SK-N-SH (cell line): ENCODE measurements around the gene CUBN. TPM values are rescaled to one million over a fixed set of nuclear protein-coding genes. Genes with fewer than 3 reads are reported as not detected.

Experiments
- CTCF ChIA-PET: fragments of 300-600, 350-600 bp; formaldehyde crosslinking; extraction: SDS; loops from one replicate; lab custom pipeline; 2021; lab: Yijun Ruan, JAX
- POLR2A ChIA-PET: fragments of 350-600 bp; sonication (Branson Sonifier 250); formaldehyde crosslinking; extraction: SDS; loops from one replicate; lab custom pipeline; 2020; ENCODE audit warnings: antibody characterized with exemption, inconsistent platforms; lab: Yijun Ruan, JAX
- DNase-seq: peaks from one replicate; pipeline ENCODE4 v3.0.0; 2012
- H2AFZ ChIP-seq: fragments of 200-600 bp; sonication (generic); 2 replicates; pipeline ENCODE4 v1.8.1; 2016; ENCODE audit warnings: antibody characterized with exemption, mild to moderate bottlenecking, low read depth
- H3F3A ChIP-seq: fragments of 200-600 bp; sonication (generic); replicated peaks from 2 replicates; pipeline ENCODE3; 2016; ENCODE audit warnings: antibody characterized with exemption, mild to moderate bottlenecking; ENCODE audit not compliant: insufficient read depth
- H3K27ac ChIP-seq, 2 experiments: fragments of 200-500 bp in 1 of 2; fragments of 200-600 bp in 1 of 2; sonication (Bioruptor generic) in 1 of 2; sonication (generic), shearing (Covaris generic) in 1 of 2; 2 replicates each; pipeline versions ENCODE4 v1.5.1 to v1.6.1; 2014 to 2016; ENCODE audit warnings: low read depth in 2 of 2, inconsistent platforms in 1 of 2, low read length in 1 of 2, mild to moderate bottlenecking in 1 of 2, mixed read lengths in 1 of 2
- H3K27me3 ChIP-seq: fragments of 200-600 bp; sonication (generic), shearing (Covaris generic); 2 replicates; pipeline ENCODE4 v1.6.1; 2016; ENCODE audit warnings: mixed run types; ENCODE audit not compliant: insufficient read depth
- H3K36me3 ChIP-seq, 2 experiments: fragments of 200-500 bp in 1 of 2; fragments of 200-600 bp in 1 of 2; sonication (Bioruptor generic) in 1 of 2; sonication (generic) in 1 of 2; replicated peaks in 1 of 2; 2 replicates each; pipeline versions ENCODE3 to v1.5.1; 2014 to 2016; ENCODE audit warnings: low read length in 1 of 2, mild to moderate bottlenecking in 1 of 2; ENCODE audit not compliant: insufficient read depth in 2 of 2, control insufficient read depth in 1 of 2
- H3K4me1 ChIP-seq, 2 experiments: fragments of 200-500 bp in 1 of 2; fragments of 200-600 bp in 1 of 2; sonication (Bioruptor generic) in 1 of 2; sonication (generic), shearing (Covaris generic) in 1 of 2; 2 replicates each; pipeline versions ENCODE4 v1.5.1 to v1.6.1; 2014 to 2016; ENCODE audit warnings: low read depth in 1 of 2, low read length in 1 of 2, mixed run types in 1 of 2; ENCODE audit not compliant: insufficient read depth in 2 of 2, control insufficient read depth in 1 of 2
- H3K4me2 ChIP-seq: fragments of 200-600 bp; sonication (generic), shearing (Covaris generic); 2 replicates; pipeline ENCODE4 v1.6.1; 2017; ENCODE audit warnings: mixed run types
- H3K4me3 ChIP-seq, 2 experiments: fragments of 200-500 bp in 1 of 2; fragments of 200-600 bp in 1 of 2; sonication (Bioruptor generic) in 1 of 2; sonication (generic), shearing (Covaris generic) in 1 of 2; 2 replicates each; pipeline versions ENCODE4 v1.5.1 to v1.8.1; 2014 to 2016; ENCODE audit warnings: low read depth in 2 of 2, inconsistent platforms in 1 of 2, low read length in 1 of 2, mild to moderate bottlenecking in 1 of 2, mixed read lengths in 1 of 2, moderate library complexity in 1 of 2
- H3K79me2 ChIP-seq: fragments of 200-600 bp; sonication (generic); 2 replicates; pipeline ENCODE4 v1.8.1; 2017; ENCODE audit warnings: mild to moderate bottlenecking; ENCODE audit not compliant: insufficient read depth
- H3K9ac ChIP-seq: fragments of 200-600 bp; sonication (generic); 2 replicates; pipeline ENCODE4 v1.6.1; 2017; ENCODE audit warnings: mixed run types
- H3K9me2 ChIP-seq: fragments of 200-600 bp; sonication (generic); 2 replicates; pipeline ENCODE4 v1.6.1; 2017; ENCODE audit warnings: mixed run types
- H3K9me3 ChIP-seq: fragments of 200-600 bp; sonication (generic); 2 replicates; pipeline ENCODE4 v1.6.1; 2017; ENCODE audit warnings: mixed run types, mild to moderate bottlenecking, moderate library complexity
- H4K20me1 ChIP-seq: fragments of 200-600 bp; sonication (generic); 2 replicates; pipeline ENCODE4 v1.6.1; 2017; ENCODE audit warnings: mild to moderate bottlenecking, mixed run types; ENCODE audit not compliant: insufficient read depth
- ELF1 ChIP-seq: IDR thresholded peaks from 2 replicates; pipeline ENCODE4 v1.4.0; 2012
- EP300 ChIP-seq, 2 experiments: IDR thresholded peaks; 2 replicates each; pipeline versions ENCODE4 v1.4.0 to v1.6.1; 2012; ENCODE audit warnings: borderline replicate concordance in 1 of 2, low read depth in 1 of 2, low read length in 1 of 2
- FOXM1 ChIP-seq: IDR thresholded peaks from 2 replicates; pipeline ENCODE4 v1.4.0; 2012; ENCODE audit warnings: low read depth, mild to moderate bottlenecking
- MAX ChIP-seq: IDR thresholded peaks from 2 replicates; pipeline ENCODE4 v1.4.0; 2012; ENCODE audit warnings: low read depth
- MEF2A ChIP-seq: IDR thresholded peaks from 2 replicates; pipeline ENCODE4 v1.4.0; 2012; ENCODE audit warnings: low read depth, borderline replicate concordance
- NFIC ChIP-seq: IDR thresholded peaks from 2 replicates; pipeline ENCODE4 v1.4.0; 2012; ENCODE audit warnings: borderline replicate concordance
- NRF1 ChIP-seq: IDR thresholded peaks from 2 replicates; pipeline ENCODE4 v1.6.1; 2012; ENCODE audit warnings: low read depth, mild to moderate bottlenecking, low read length
- POLR2AphosphoS5 ChIP-seq: IDR thresholded peaks from 2 replicates; pipeline ENCODE4 v1.6.1; 2012; ENCODE audit warnings: low read depth, low read length
- RAD21 ChIP-seq: IDR thresholded peaks from 2 replicates; pipeline ENCODE4 v1.6.1; 2012; ENCODE audit warnings: mild to moderate bottlenecking, low read length
- RFX5 ChIP-seq: IDR thresholded peaks from 2 replicates; pipeline ENCODE4 v1.6.1; 2012; ENCODE audit warnings: mild to moderate bottlenecking, improper control_type of control experiment, low read length
- RXRA ChIP-seq: IDR thresholded peaks from 2 replicates; pipeline ENCODE4 v1.4.0; 2012; ENCODE audit warnings: low read depth, mild to moderate bottlenecking, borderline replicate concordance
- SIN3A ChIP-seq: IDR thresholded peaks from 2 replicates; pipeline ENCODE4 v1.6.1; 2012; ENCODE audit warnings: low read depth, mild to moderate bottlenecking, low read length, moderate library complexity, borderline replicate concordance
- SMC3 ChIP-seq: IDR thresholded peaks from 2 replicates; pipeline ENCODE4 v1.6.1; 2012; ENCODE audit warnings: low read depth, low read length, improper control_type of control experiment
- TAF1 ChIP-seq: IDR thresholded peaks from 2 replicates; pipeline ENCODE4 v1.6.1; 2012; ENCODE audit warnings: low read depth, mild to moderate bottlenecking, low read length, moderate library complexity, borderline replicate concordance
- USF2 ChIP-seq: fragments of 150-350 bp; IDR thresholded peaks from 2 replicates; pipeline ENCODE4 v1.6.1; 2017; ENCODE audit warnings: antibody characterized with exemption, low read length, low read depth, borderline replicate concordance
- YY1 ChIP-seq: IDR thresholded peaks from 2 replicates; pipeline ENCODE4 v1.4.0; 2012; ENCODE audit warnings: low read depth, mild to moderate bottlenecking
- WGBS: methylation state at CpG from one replicate; pipeline ENCODE4 v1.1.6; 2017; ENCODE audit warnings: low lambda C conversion rate; 5-methylcytosine and 5-hydroxymethylcytosine counted together
- polyA plus RNA-seq, 3 experiments: library from polyadenylated mRNA; depleted of rRNA; stranded (reverse); fragments of >200 nt; gene quantifications; 2 replicates each; pipeline ENCODE4 v1.2.3, GENCODE V29; 2012
- TF ChIP-seq, protein P1 (sequence below): IDR thresholded peaks from 2 replicates; pipeline ENCODE4 v1.4.0; 2012; ENCODE audit warnings: low read depth, borderline replicate concordance
- TF ChIP-seq, protein P2 (sequence below): fragments of 200-600 bp; sonication (generic); IDR thresholded peaks from 2 replicates; pipeline ENCODE4 v1.6.1; 2017; ENCODE audit warnings: antibody characterized with exemption, mild to moderate bottlenecking, moderate library complexity

Gene CUBN
- polyA plus RNA-seq, 1 of the 3 experiments (the other 2 are of a cell fraction): 2.4 TPM

DNA sequence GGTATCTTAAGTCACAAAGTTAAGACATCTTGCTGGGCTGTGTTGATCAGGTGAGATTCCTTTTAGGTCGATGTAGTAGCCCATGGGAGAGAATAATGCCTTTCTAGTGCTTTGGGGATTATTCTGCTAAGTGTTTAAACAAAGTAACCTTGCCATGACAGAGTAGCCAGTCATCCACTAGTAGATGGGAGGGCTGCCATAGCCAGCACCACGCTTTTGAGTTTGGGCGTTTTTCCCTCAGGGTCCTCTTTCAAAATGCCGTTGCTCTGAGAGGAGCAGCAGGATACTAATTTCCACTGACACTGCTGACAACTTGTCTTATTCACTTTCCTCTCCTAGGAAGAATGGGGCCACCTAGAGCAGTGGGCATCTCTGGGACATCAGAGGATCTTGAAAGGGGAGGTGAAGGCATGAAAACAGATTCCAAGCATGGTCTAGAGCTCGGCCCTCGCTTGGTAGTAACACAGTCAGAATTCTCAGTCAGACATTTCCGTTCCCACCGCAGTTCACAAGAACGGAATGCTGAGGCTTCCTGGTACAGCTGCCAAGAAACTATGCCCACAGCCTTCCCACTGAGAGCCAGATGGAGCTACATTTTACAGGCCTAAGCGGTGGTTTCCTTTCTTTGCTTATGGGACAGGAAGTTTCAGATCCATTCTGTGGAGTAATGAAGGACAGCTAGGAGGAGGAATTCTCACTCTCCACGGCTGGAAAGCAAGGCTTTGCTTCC, 297.1 kb downstream of the CUBN start (continued):
- TF ChIP-seq, protein P1, sequence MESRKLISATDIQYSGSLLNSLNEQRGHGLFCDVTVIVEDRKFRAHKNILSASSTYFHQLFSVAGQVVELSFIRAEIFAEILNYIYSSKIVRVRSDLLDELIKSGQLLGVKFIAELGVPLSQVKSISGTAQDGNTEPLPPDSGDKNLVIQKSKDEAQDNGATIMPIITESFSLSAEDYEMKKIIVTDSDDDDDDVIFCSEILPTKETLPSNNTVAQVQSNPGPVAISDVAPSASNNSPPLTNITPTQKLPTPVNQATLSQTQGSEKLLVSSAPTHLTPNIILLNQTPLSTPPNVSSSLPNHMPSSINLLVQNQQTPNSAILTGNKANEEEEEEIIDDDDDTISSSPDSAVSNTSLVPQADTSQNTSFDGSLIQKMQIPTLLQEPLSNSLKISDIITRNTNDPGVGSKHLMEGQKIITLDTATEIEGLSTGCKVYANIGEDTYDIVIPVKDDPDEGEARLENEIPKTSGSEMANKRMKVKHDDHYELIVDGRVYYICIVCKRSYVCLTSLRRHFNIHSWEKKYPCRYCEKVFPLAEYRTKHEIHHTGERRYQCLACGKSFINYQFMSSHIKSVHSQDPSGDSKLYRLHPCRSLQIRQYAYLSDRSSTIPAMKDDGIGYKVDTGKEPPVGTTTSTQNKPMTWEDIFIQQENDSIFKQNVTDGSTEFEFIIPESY: no peak

DNA sequence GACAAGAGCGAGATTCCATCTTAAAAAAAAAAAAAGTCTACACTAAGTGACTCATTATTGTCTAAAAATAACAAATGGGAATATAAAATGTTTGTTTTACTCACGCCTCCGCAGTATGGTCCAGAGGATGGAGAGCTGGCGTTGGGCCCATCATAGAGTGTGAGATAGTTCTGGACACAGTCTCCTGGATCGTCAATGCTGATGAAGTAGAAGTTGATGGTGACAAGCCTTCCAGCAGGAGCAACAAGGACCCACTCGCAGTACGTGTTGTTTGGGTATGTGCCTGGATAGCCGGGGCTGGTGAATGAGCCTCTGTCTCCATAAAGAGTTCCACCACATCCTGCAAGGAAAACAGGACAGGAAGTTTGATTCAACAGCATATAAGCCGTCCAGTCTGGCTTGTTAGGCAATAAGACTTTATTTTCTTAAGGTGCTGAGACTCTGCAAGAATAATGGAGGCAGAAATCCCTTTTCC, 300.9 kb downstream of the CUBN start:
- Histone ChIP-seq H3K27ac (peak overlapping the region; percentile 29 to 95; a peak in 3 of 4 replicates), H3K9me3 (no peaks in the 10 kb centered on the region), H4K20me1 (no peaks in the 10 kb centered on the region), H3K4me2 (peak overlapping the region; percentile 68), H3F3A (peaks cover 49% of the 10 kb centered on the region), H3K9me2 (no peaks in the 10 kb centered on the region), H3K36me3 (peaks cover 0 to 3% of the 10 kb centered on the region in 2 experiments), H3K79me2 (peaks cover 3% of the 10 kb centered on the region; the same call in 1 of the 2 replicates), H3K27me3 (no peaks in the 10 kb centered on the region), H3K4me1 (peaks cover 0 to 31% of the 10 kb centered on the region in 2 experiments; a peak in 2 of 4 replicates), H3K9ac (peak overlapping the region; percentile 59; the same call in 1 of the 2 replicates), H2AFZ (peak overlapping the region; percentile 45; the same call in 1 of the 2 replicates), H3K4me3 (peak overlapping the region in 1 of 2 experiments; percentile 23; a peak in 2 of 4 replicates)
- DNase-seq: no peak
- no peak for TF ChIP-seq SMC3
- TF ChIP-seq RFX5: no peak
- 0 out of 2 replicates have a peak, but pooled peaks have one; percentile 41 for TF ChIP-seq MEF2A
- POLR2A ChIA-PET: no interaction called here
- CTCF ChIA-PET: interaction anchor here (0.6 to 2.3 kb wide), 17 partner anchors 11 to 605 kb away, joined by 3 to 15 read pairs (median 5); partner anchors contain the start of gene RSU1
- 65% methylated on average over 9 of the region's 9 CpGs for WGBS

DNA sequence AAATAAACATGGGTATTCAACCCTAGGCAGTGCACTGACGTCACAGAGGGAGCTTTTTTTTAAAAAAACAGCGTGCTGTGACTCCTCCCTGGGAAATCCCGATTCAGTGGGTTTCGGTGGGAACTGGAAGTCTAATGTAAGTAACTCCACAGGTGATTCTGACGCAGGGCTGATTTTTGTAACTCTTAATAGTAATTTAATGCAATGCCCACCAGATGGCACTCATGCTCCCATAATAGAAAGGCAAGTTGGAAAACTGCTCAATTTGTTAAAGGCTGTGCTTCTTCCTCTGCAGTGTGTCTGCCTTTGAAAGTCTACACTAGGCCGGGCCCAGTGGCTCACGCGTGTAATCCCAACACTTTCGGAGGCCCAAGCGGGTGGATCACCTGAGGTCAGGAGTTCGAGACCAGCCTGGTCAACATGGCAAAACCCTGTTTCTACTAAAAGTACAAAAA, 301.5 kb downstream of the CUBN start:
- ChIA-PET CTCF (interaction anchor here (0.6 to 2.3 kb wide), 35 partner anchors 9 to 605 kb away, joined by 3 to 15 read pairs (median 4); partner anchors contain the start of gene RSU1), POLR2A (no interaction called here)
- H3K27me3 ChIP-seq: no peaks in the 10 kb centered on the region
- H3K4me2 ChIP-seq: peak overlapping the region; percentile 68
- H3K9me2 ChIP-seq: no peaks in the 10 kb centered on the region
- H3K9ac ChIP-seq: peak overlapping the region; percentile 59; the same call in 1 of the 2 replicates
- peak; percentile 27 for DNase-seq
- H3K36me3 ChIP-seq: peaks cover 0 to 9% of the 10 kb centered on the region in 2 experiments
- H2AFZ ChIP-seq: peak overlapping the region; percentile 77; the same call in 1 of the 2 replicates
- no peaks in the 10 kb centered on the region for H3K9me3 ChIP-seq
- H3K4me1 ChIP-seq: peaks cover 0 to 25% of the 10 kb centered on the region in 2 experiments; a peak in 2 of 4 replicates
- no peaks in the 10 kb centered on the region for H4K20me1 ChIP-seq
- 8% methylated on average over 11 of the region's 11 CpGs for WGBS
- peaks cover 43% of the 10 kb centered on the region for H3F3A ChIP-seq
- peaks cover 3% of the 10 kb centered on the region; the same call in 1 of the 2 replicates for H3K79me2 ChIP-seq
- H3K27ac ChIP-seq: peak overlapping the region in 1 of 2 experiments; percentile 95; a peak in 3 of 4 replicates
- H3K4me3 ChIP-seq: peak overlapping the region; percentile 23 to 24; a peak in 3 of 4 replicates
- TF ChIP-seq NRF1 (no peak), FOXM1 (no peak), YY1 (no peak), EP300 (IDR thresholded peaks at IDR 0.05; ENCODE audit: borderline replicate concordance in 1 of 2, low read depth in 1 of 2, low read length in 1 of 2) (no peak), RXRA (no peak), TAF1 (no peak), USF2 (no peak), POLR2AphosphoS5 (no peak), MAX (0 out of 2 replicates have a peak, but pooled peaks have one; percentile 8), SIN3A (no peak), ELF1 (no peak), RAD21 (peak; percentile 84), NFIC (no peak)
- TF ChIP-seq, protein P2, sequence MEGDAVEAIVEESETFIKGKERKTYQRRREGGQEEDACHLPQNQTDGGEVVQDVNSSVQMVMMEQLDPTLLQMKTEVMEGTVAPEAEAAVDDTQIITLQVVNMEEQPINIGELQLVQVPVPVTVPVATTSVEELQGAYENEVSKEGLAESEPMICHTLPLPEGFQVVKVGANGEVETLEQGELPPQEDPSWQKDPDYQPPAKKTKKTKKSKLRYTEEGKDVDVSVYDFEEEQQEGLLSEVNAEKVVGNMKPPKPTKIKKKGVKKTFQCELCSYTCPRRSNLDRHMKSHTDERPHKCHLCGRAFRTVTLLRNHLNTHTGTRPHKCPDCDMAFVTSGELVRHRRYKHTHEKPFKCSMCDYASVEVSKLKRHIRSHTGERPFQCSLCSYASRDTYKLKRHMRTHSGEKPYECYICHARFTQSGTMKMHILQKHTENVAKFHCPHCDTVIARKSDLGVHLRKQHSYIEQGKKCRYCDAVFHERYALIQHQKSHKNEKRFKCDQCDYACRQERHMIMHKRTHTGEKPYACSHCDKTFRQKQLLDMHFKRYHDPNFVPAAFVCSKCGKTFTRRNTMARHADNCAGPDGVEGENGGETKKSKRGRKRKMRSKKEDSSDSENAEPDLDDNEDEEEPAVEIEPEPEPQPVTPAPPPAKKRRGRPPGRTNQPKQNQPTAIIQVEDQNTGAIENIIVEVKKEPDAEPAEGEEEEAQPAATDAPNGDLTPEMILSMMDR: peak; percentile 61
